GM12875 (cell line): ENCODE data around the gene ADRA2A.

Experiments
- H3K4me3 ChIP-seq: one replicate; pipeline ENCODE4 v1.5.1; 2011; ENCODE audit warnings: low read depth, low read length, control low read depth
- CTCF ChIP-seq: IDR thresholded peaks from 2 replicates; pipeline ENCODE4 v1.5.1; 2011; ENCODE audit warnings: low read depth, mild to moderate bottlenecking, control low read depth, inconsistent platforms, low read length, moderate library complexity, borderline replicate concordance; ENCODE audit not compliant: insufficient read depth

The ADRA2A gene

GRCh38 chr10:111116762-111117445 lies 40.1 kb downstream of the ADRA2A start:
- no peak for TF ChIP-seq CTCF
- H3K4me3 ChIP-seq = no peak overlapping the region

GRCh38 chr10:111117528-111118277 lies 40.9 kb downstream of the ADRA2A start:
- no peak overlapping the region for H3K4me3 ChIP-seq
- no peak for TF ChIP-seq CTCF

- TF ChIP-seq CTCF = no peak
Observed at GRCh38 chr10:111118758-111119157, 41.9 kb downstream of the ADRA2A start.

GRCh38 chr10:111119637-111120036 lies 42.8 kb downstream of the ADRA2A start:
- no peak overlapping the region for H3K4me3 ChIP-seq
- TF ChIP-seq CTCF = no peak

More at GRCh38 chr10:111118758-111119157, 41.9 kb downstream of the ADRA2A start:
- H3K4me3 ChIP-seq = no peak overlapping the region

GRCh38 chr10:111122127-111122526 lies 45.3 kb downstream of the ADRA2A start:
- no peak for TF ChIP-seq CTCF
- H3K4me3 ChIP-seq = no peak overlapping the region

- TF ChIP-seq CTCF = no peak
- H3K4me3 ChIP-seq = no peak overlapping the region
Observed at GRCh38 chr10:111123883-111124282, 47.1 kb downstream of the ADRA2A start.

GRCh38 chr10:111125102-111125501 lies 48.3 kb downstream of the ADRA2A start:
- no peak overlapping the region for H3K4me3 ChIP-seq
- no peak for TF ChIP-seq CTCF
